Left ventricle myocardium inferior (tissue), 1 donor: ENCODE measurements around the gene HACD2. TPM values are rescaled to one million over a fixed set of nuclear protein-coding genes. Genes with fewer than 3 reads are reported as not detected.

ENCODE experiments used
- DNase-seq: peaks from one replicate; pipeline ENCODE4 v3.0.0-alpha.2; 2020
- H3K27ac ChIP-seq: fragments of 200-600 bp; replicated peaks from 2 replicates; pipeline ENCODE4 v1.8.0; 2021
- H3K27me3 ChIP-seq: fragments of 200-600 bp; 2 replicates; pipeline ENCODE4 v1.8.0; 2021; ENCODE audit warnings: low read depth
- H3K36me3 ChIP-seq: fragments of 200-600 bp; 2 replicates; pipeline ENCODE4 v1.8.0; 2021
- H3K4me1 ChIP-seq: fragments of 200-600 bp; 2 replicates; pipeline ENCODE4 v1.8.0; 2021
- H3K4me3 ChIP-seq: fragments of 200-600 bp; 2 replicates; pipeline ENCODE4 v1.8.0; 2021; ENCODE audit warnings: mild to moderate bottlenecking, moderate library complexity
- H3K9me3 ChIP-seq: fragments of 200-600 bp; replicated peaks from 2 replicates; pipeline ENCODE4 v1.8.0; 2021
- CTCF ChIP-seq: fragments of 200-600 bp; IDR thresholded peaks from 2 replicates; pipeline ENCODE4 v1.8.0; 2021; ENCODE audit warnings: antibody characterized with exemption, mild to moderate bottlenecking, borderline replicate concordance
- intact Hi-C: fragments of 100-400 bp; cut with micrococcal nuclease; formaldehyde crosslinking; loops from one replicate; pipeline ENCODE4 v1.11.0; 2022
- total RNA-seq: library from RNA; stranded (reverse); fragmentation: NEBNext Ultra II Directional; extraction: Animal tissue kit (Norgen Biotek cat#: 25700); gene quantifications from one replicate; pipeline ENCODE4 v1.2.1, GENCODE V29; 2021
- donor health status: DM: no; HTN: yes; CAD: no; lungs with severe emphysema.

HACD2 gene
- total RNA-seq, 1 donor from 2014 or later: 8.1 TPM

- no peak for TF ChIP-seq CTCF
- no peak overlapping the region for H3K4me3 ChIP-seq
- H3K36me3 ChIP-seq: no peaks in the 10 kb centered on the region
- H3K27ac ChIP-seq: no peak overlapping the region
- peaks cover 17% of the 10 kb centered on the region for H3K27me3 ChIP-seq
- intact Hi-C loops: no loop called here
- DNase-seq: no peak
- H3K4me1 ChIP-seq: peaks cover 7% of the 10 kb centered on the region
- H3K9me3 ChIP-seq: no peaks in the 10 kb centered on the region
Observed at GRCh38 chr3:123459862-123460261, 125.0 kb downstream of the HACD2 start.

- intact Hi-C loops: no loop called here
- no peak for TF ChIP-seq CTCF
- no peak for DNase-seq
- Histone ChIP-seq H3K9me3 (no peaks in the 10 kb centered on the region), H3K27me3 (peaks cover 6% of the 10 kb centered on the region), H3K4me3 (no peak overlapping the region), H3K36me3 (no peaks in the 10 kb centered on the region), H3K4me1 (peaks cover 7% of the 10 kb centered on the region), H3K27ac (no peak overlapping the region)
Observed at GRCh38 chr3:123458255-123458654, 126.6 kb downstream of the HACD2 start.

DNA sequence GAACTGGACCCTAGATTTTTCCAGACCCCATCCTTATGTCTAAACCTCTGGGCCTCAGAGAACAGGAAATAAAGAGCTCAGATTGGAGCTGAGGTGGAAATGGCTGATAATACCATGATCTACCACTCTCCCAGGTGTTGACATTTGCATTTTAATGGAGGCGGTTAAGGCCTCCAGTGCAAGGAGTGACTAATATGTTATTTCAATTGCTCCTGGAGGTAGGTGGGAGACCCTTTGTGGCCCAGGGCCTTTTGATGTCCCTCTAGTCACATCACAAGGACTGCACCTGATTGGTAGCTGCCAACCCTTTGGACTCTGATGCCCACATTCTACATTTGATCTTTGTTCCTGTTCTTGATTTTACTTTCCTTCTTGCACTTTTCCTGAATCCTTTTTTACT is 127.0 kb downstream of the HACD2 start:
- intact Hi-C loops: no loop called here
- no peak for DNase-seq
- H3K27me3 ChIP-seq: peaks cover 6% of the 10 kb centered on the region

DNA sequence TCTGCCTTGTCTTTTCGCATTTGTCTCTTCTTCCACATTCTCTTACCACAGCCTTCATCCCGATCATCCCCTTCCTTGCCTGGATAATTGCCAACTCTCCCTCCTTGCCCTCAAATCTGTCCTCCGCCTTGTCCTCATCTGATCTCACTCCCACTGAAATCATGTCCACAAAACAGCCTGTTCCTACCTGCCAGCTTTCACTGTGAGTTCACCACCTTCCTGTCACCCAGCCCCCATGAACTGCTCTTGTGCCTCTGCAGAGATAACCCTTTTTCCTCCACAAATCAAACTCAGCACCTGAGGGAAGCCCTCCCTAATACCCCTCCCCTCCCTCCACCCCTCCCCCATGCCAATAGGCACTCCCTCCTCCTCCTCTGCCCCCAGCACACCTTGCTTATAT is 131.2 kb downstream of the HACD2 start:
- intact Hi-C loops: no loop called here
- no peak for TF ChIP-seq CTCF
- peaks cover 33% of the 10 kb centered on the region for H3K27me3 ChIP-seq

More for the DNA sequence above, 127.0 kb downstream of the HACD2 start:
- Histone ChIP-seq H3K27ac (no peak overlapping the region), H3K36me3 (no peaks in the 10 kb centered on the region), H3K4me1 (peaks cover 7% of the 10 kb centered on the region), H3K9me3 (no peaks in the 10 kb centered on the region), H3K4me3 (no peak overlapping the region)
- TF ChIP-seq CTCF: no peak

DNA sequence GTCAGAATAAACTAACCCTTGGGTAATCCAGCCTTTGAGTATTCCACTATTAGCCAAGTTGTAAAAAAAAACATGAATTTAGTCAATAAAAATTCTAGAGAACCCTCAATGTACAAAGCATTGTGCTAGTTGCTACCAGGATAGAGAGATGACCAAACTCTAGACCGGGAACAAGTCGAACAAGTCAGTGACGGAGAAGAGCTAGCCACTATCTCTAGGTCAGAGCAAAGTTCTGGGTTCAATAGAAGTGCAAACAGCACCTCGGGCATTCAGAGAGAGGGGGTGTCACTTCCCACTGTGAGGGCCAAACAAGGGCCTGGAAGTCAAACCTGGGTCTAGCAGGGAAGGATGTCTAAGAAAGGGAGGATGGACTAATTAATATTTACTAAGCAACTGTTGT is 133.7 kb downstream of the HACD2 start:
- no peak overlapping the region for H3K27ac ChIP-seq
- intact Hi-C loops: no loop called here
- peaks cover 7% of the 10 kb centered on the region for H3K36me3 ChIP-seq
- H3K4me3 ChIP-seq: no peak overlapping the region
- H3K27me3 ChIP-seq: peaks cover 51% of the 10 kb centered on the region
- H3K4me1 ChIP-seq: peaks cover 33% of the 10 kb centered on the region
- no peaks in the 10 kb centered on the region for H3K9me3 ChIP-seq
- no peak for TF ChIP-seq CTCF
- no peak for DNase-seq

More for the DNA sequence above, 131.2 kb downstream of the HACD2 start:
- Histone ChIP-seq H3K27ac (no peak overlapping the region), H3K9me3 (no peaks in the 10 kb centered on the region), H3K4me3 (no peak overlapping the region), H3K4me1 (peaks cover 20% of the 10 kb centered on the region), H3K36me3 (no peaks in the 10 kb centered on the region)
- no peak for DNase-seq
